ENCODE data around the gene FBXW7.

The FBXW7 gene

GRCh38 chr4:152499344-152499743 is 36.5 kb downstream of the FBXW7 start:
- Histone ChIP-seq H3K27me3 (ENCODE audit: insufficient read depth, poor library complexity, severe bottlenecking) (no peaks in the 10 kb centered on the region), H3K36me3 (ENCODE audit: low read depth) (no peaks in the 10 kb centered on the region; the same call in 1 of the 2 replicates), H3K9me3 (ENCODE audit: severe bottlenecking) (no peaks in the 10 kb centered on the region), H3K27ac (ENCODE audit: poor library complexity, severe bottlenecking) (no peak overlapping the region), H3K4me3 (ENCODE audit: severe bottlenecking) (no peak overlapping the region), H3K4me1 (ENCODE audit: insufficient read depth, poor library complexity, severe bottlenecking) (peaks cover 3% of the 10 kb centered on the region)
- no peak for TF ChIP-seq CTCF (IDR thresholded peaks at IDR 0.05; ENCODE audit: poor library complexity, severe bottlenecking)
- no peak for ATAC-seq (ENCODE audit: low read depth)
- no peak for DNase-seq (ENCODE audit: low spot score)

- no peak for DNase-seq (ENCODE audit: low spot score)
- ATAC-seq (ENCODE audit: low read depth) = no peak
- H3K4me1 ChIP-seq (ENCODE audit: insufficient read depth, poor library complexity, severe bottlenecking) = peaks cover 10% of the 10 kb centered on the region
- no peaks in the 10 kb centered on the region for H3K9me3 ChIP-seq (ENCODE audit: severe bottlenecking)
- H3K4me3 ChIP-seq (ENCODE audit: severe bottlenecking) = no peak overlapping the region
- no peak for TF ChIP-seq CTCF (IDR thresholded peaks at IDR 0.05; ENCODE audit: poor library complexity, severe bottlenecking)
- H3K27ac ChIP-seq (ENCODE audit: poor library complexity, severe bottlenecking) = no peak overlapping the region
- H3K36me3 ChIP-seq (ENCODE audit: low read depth) = no peaks in the 10 kb centered on the region
- H3K27me3 ChIP-seq (ENCODE audit: insufficient read depth, poor library complexity, severe bottlenecking) = no peaks in the 10 kb centered on the region
Measured at GRCh38 chr4:152494020-152494419, 41.9 kb downstream of the FBXW7 start.

- peaks cover 34% of the 10 kb centered on the region for H3K4me1 ChIP-seq (ENCODE audit: insufficient read depth, poor library complexity, severe bottlenecking)
- ATAC-seq (ENCODE audit: low read depth) (no peak), DNase-seq (ENCODE audit: low spot score) (no peak)
- H3K36me3 ChIP-seq (ENCODE audit: low read depth) = no peaks in the 10 kb centered on the region
- no peaks in the 10 kb centered on the region for H3K27me3 ChIP-seq (ENCODE audit: insufficient read depth, poor library complexity, severe bottlenecking)
- no peaks in the 10 kb centered on the region for H3K9me3 ChIP-seq (ENCODE audit: severe bottlenecking)
- no peak overlapping the region for H3K4me3 ChIP-seq (ENCODE audit: severe bottlenecking)
- TF ChIP-seq CTCF (IDR thresholded peaks at IDR 0.05; ENCODE audit: poor library complexity, severe bottlenecking) = no peak
- H3K27ac ChIP-seq (ENCODE audit: poor library complexity, severe bottlenecking) = no peak overlapping the region
Measured at GRCh38 chr4:152488246-152488645, 47.6 kb downstream of the FBXW7 start.

GRCh38 chr4:152486429-152487389 is 49.2 kb downstream of the FBXW7 start:
- Histone ChIP-seq H3K36me3 (ENCODE audit: low read depth) (no peaks in the 10 kb centered on the region), H3K27me3 (ENCODE audit: insufficient read depth, poor library complexity, severe bottlenecking) (no peaks in the 10 kb centered on the region), H3K27ac (ENCODE audit: poor library complexity, severe bottlenecking) (no peak overlapping the region), H3K4me1 (ENCODE audit: insufficient read depth, poor library complexity, severe bottlenecking) (peaks cover 34% of the 10 kb centered on the region), H3K4me3 (ENCODE audit: severe bottlenecking) (no peak overlapping the region), H3K9me3 (ENCODE audit: severe bottlenecking) (peaks cover under 1% of the 10 kb centered on the region)
- ATAC-seq (ENCODE audit: low read depth) (no peak), DNase-seq (ENCODE audit: low spot score) (no peak)
- TF ChIP-seq CTCF (IDR thresholded peaks at IDR 0.05; ENCODE audit: poor library complexity, severe bottlenecking) = no peak

All from RWPE2 (cell line).